Fibroblast of the aortic adventitia (primary cell): ENCODE results near the gene OPA3. TPM values are rescaled to one million over a fixed set of nuclear protein-coding genes. Genes with fewer than 3 reads are reported as not detected.

ENCODE experiments used
- DNase-seq: peaks from one replicate; pipeline ENCODE4 v3.0.0-alpha.2; 2010; ENCODE audit warnings: low read depth
- H3K4me3 ChIP-seq: 2 replicates; pipeline ENCODE4 v1.5.1; 2011; ENCODE audit warnings: low read depth, mild to moderate bottlenecking, control low read depth, low read length, moderate library complexity
- CTCF ChIP-seq: IDR thresholded peaks from 2 replicates; pipeline ENCODE4 v1.5.1; 2011; ENCODE audit warnings: mild to moderate bottlenecking, low read length, control low read depth, inconsistent platforms; ENCODE audit not compliant: insufficient read depth
- total RNA-seq: library from RNA; depleted of rRNA; stranded (reverse); fragments of >200 nt; gene quantifications from 2 replicates; pipeline ENCODE4 v1.2.3, GENCODE V29; 2012; ENCODE audit warnings: low replicate concordance

OPA3 gene
- total RNA-seq, 1 donor, result 8.8 TPM

- peak within 1 kb of the TSS; percentile 61 for H3K4me3 ChIP-seq
- no peak for TF ChIP-seq CTCF
- DNase-seq, result no peak
Observed at GRCh38 chr19:45498411-45499195, 86.0 kb downstream of the OPA3 start, which contains the start of gene PPM1N. TSS of gene PPM1N (plus strand) at chr19:45498443. CDS start at chr19:45498473, 30 bp downstream.

- H3K4me3 ChIP-seq, result no peak overlapping the region
- no peak for DNase-seq
- no peak for TF ChIP-seq CTCF
Observed at GRCh38 chr19:45497791-45498190, 86.8 kb downstream of the OPA3 start.

- H3K4me3 ChIP-seq, result peak overlapping the region; percentile 73
- no peak for TF ChIP-seq CTCF
- DNase-seq, result no peak
Observed at GRCh38 chr19:45496349-45496953, 88.2 kb downstream of the OPA3 start.

- no peak for TF ChIP-seq CTCF
- DNase-seq, result no peak
- H3K4me3 ChIP-seq, result no peak overlapping the region
Observed at GRCh38 chr19:45495178-45495577, 89.4 kb downstream of the OPA3 start.

GRCh38 chr19:45494261-45494916 is 90.2 kb downstream of the OPA3 start:
- no peak for TF ChIP-seq CTCF
- DNase-seq, result no peak
- no peak overlapping the region for H3K4me3 ChIP-seq

- DNase-seq, result peak; percentile 72
- H3K4me3 ChIP-seq, result peak overlapping the region; percentile 71
- TF ChIP-seq CTCF, result no peak
Observed at GRCh38 chr19:45492627-45493470, 91.8 kb downstream of the OPA3 start.
